ENCODE data around the gene MINDY4.

MINDY4 gene

GRCh38 chr7:30861612-30862011 lies 90.4 kb downstream of the MINDY4 start:
- H3K4me3 ChIP-seq (ENCODE audit: low read length), result no peak overlapping the region
- TF ChIP-seq CTCF (IDR thresholded peaks at IDR 0.05; ENCODE audit: insufficient read depth, low read depth, low read length, missing control alignments), result no peak
- DNase-seq (ENCODE audit: low read depth), result no peak

- DNase-seq (ENCODE audit: low read depth), result no peak
- no peak overlapping the region for H3K4me3 ChIP-seq (ENCODE audit: low read length)
- TF ChIP-seq CTCF (IDR thresholded peaks at IDR 0.05; ENCODE audit: insufficient read depth, low read depth, low read length, missing control alignments), result no peak
Measured at GRCh38 chr7:30862995-30863705, 91.9 kb downstream of the MINDY4 start.

- no peak overlapping the region for H3K4me3 ChIP-seq (ENCODE audit: low read length)
- no peak for DNase-seq (ENCODE audit: low read depth)
- TF ChIP-seq CTCF (IDR thresholded peaks at IDR 0.05; ENCODE audit: insufficient read depth, low read depth, low read length, missing control alignments), result no peak
Measured at GRCh38 chr7:30863706-30864035, 92.5 kb downstream of the MINDY4 start.

- no peak for DNase-seq (ENCODE audit: low read depth)
- TF ChIP-seq CTCF (IDR thresholded peaks at IDR 0.05; ENCODE audit: insufficient read depth, low read depth, low read length, missing control alignments), result no peak
- no peak overlapping the region for H3K4me3 ChIP-seq (ENCODE audit: low read length)
Measured at GRCh38 chr7:30864101-30864500, 92.9 kb downstream of the MINDY4 start.

- no peak for DNase-seq (ENCODE audit: low read depth)
- no peak overlapping the region for H3K4me3 ChIP-seq (ENCODE audit: low read length)
- no peak for TF ChIP-seq CTCF (IDR thresholded peaks at IDR 0.05; ENCODE audit: insufficient read depth, low read depth, low read length, missing control alignments)
Measured at GRCh38 chr7:30865076-30865475, 93.9 kb downstream of the MINDY4 start.

- no peak for TF ChIP-seq CTCF (IDR thresholded peaks at IDR 0.05; ENCODE audit: insufficient read depth, low read depth, low read length, missing control alignments)
- H3K4me3 ChIP-seq (ENCODE audit: low read length), result no peak overlapping the region
- no peak for DNase-seq (ENCODE audit: low read depth)
Measured at GRCh38 chr7:30865821-30866220, 94.6 kb downstream of the MINDY4 start.

- no peak for DNase-seq (ENCODE audit: low read depth)
- TF ChIP-seq CTCF (IDR thresholded peaks at IDR 0.05; ENCODE audit: insufficient read depth, low read depth, low read length, missing control alignments), result no peak
Measured at GRCh38 chr7:30866939-30867338, 95.7 kb downstream of the MINDY4 start.

More at GRCh38 chr7:30866939-30867338, 95.7 kb downstream of the MINDY4 start:
- H3K4me3 ChIP-seq (ENCODE audit: low read length), result no peak overlapping the region
